SK-N-SH treated with all-trans-retinoic acid at 6 μM for 48 hours (cell line): ENCODE data around the gene SDHAF4.

ENCODE experiments used
- ARNTL ChIP-seq: fragments of 450-650 bp; formaldehyde crosslinking; IDR thresholded peaks from 2 replicates; pipeline ENCODE4 v1.5.0; 2020; ENCODE audit warnings: low read depth, mild to moderate bottlenecking, moderate library complexity, borderline replicate concordance
- BACH2 ChIP-seq: fragments of 250-450 bp; sonication (Bioruptor Pico); IDR thresholded peaks from 2 replicates; pipeline ENCODE4 v1.9.0; 2021; ENCODE audit warnings: mild to moderate bottlenecking, borderline replicate concordance
- ESRRG ChIP-seq: fragments of 250-450 bp; sonication (Bioruptor Pico); IDR thresholded peaks from 2 replicates; pipeline ENCODE4 v1.6.1; 2021; ENCODE audit warnings: mild to moderate bottlenecking
- ISL1 ChIP-seq: fragments of 250-450 bp; sonication (Bioruptor Pico); IDR thresholded peaks from 2 replicates; pipeline ENCODE4 v2.1.2; 2022; ENCODE audit warnings: mild to moderate bottlenecking, moderate library complexity
- OSR1 ChIP-seq: fragments of 250-450 bp; sonication (Bioruptor Pico); IDR thresholded peaks from 2 replicates; pipeline ENCODE4 v1.8.0; 2022; ENCODE audit warnings: moderate library complexity, mild to moderate bottlenecking, inconsistent platforms
- PPARA ChIP-seq: fragments of 250-450 bp; sonication (Bioruptor Pico); IDR thresholded peaks from 2 replicates; pipeline ENCODE4 v1.5.0; 2020; ENCODE audit warnings: mild to moderate bottlenecking, borderline replicate concordance
- SNAI2 ChIP-seq: fragments of 250-450 bp; sonication (Bioruptor Pico); IDR thresholded peaks from 2 replicates; pipeline ENCODE4 v1.5.0; 2020; ENCODE audit warnings: mild to moderate bottlenecking, moderate library complexity
- TCF4 ChIP-seq: fragments of 250-450 bp; sonication (Bioruptor Pico); IDR thresholded peaks from 2 replicates; pipeline ENCODE4 v1.8.0; 2021; ENCODE audit warnings: mild to moderate bottlenecking, moderate library complexity, borderline replicate concordance
- TSHZ2 ChIP-seq: fragments of 250-450 bp; sonication (Bioruptor Pico); IDR thresholded peaks from 2 replicates; pipeline ENCODE4 v1.5.0; 2020; ENCODE audit warnings: mild to moderate bottlenecking, moderate library complexity
- ZFP30 ChIP-seq: fragments of 450-650 bp; formaldehyde crosslinking; IDR thresholded peaks from 2 replicates; pipeline ENCODE4 v1.5.0; 2022; ENCODE audit warnings: mild to moderate bottlenecking, moderate library complexity
- ZNF565 ChIP-seq: fragments of 450-650 bp; formaldehyde crosslinking; conservative IDR thresholded peaks from 2 replicates; pipeline ENCODE4 v1.5.0; 2020; ENCODE audit warnings: low read depth, mild to moderate bottlenecking, moderate library complexity
- ZNF70 ChIP-seq: fragments of 450-650 bp; formaldehyde crosslinking; IDR thresholded peaks from 2 replicates; pipeline ENCODE4 v1.5.0; 2020; ENCODE audit warnings: mild to moderate bottlenecking, moderate library complexity
- TF ChIP-seq, protein P1 (sequence below): fragments of 250-450 bp; sonication (Bioruptor Pico); IDR thresholded peaks from 2 replicates; pipeline ENCODE4 v1.8.0; 2020; ENCODE audit warnings: mild to moderate bottlenecking, moderate library complexity, borderline replicate concordance
- TF ChIP-seq, protein P2 (sequence below): fragments of 250-450 bp; sonication (Bioruptor Pico); IDR thresholded peaks from 2 replicates; pipeline ENCODE4 v1.5.1; 2020; ENCODE audit warnings: low read depth, mild to moderate bottlenecking, moderate library complexity

DNA sequence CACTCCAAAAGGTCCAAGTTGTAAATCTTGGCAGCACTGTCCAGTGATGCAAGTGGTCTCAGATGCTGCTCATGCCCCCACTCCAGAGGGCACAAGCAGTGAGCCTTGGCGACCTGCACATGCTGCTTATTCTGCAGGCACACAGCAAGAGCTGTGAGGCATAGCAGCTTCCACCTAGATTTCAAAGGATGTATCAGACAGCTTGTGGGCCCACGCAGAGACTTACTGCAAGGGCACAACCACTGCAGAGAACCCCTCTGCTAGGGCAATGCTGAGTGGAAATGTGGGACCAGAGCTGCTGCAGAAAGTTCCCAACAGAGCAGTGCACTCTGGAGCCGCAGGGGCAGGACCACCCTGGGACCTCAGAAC is 26.4 kb downstream of the SDHAF4 start:
- TF ChIP-seq TCF4, result no peak
- TF ChIP-seq ZFP30 (CRISPR knock-in tag), result no peak
- no peak for TF ChIP-seq ARNTL
- TF ChIP-seq, protein P1, sequence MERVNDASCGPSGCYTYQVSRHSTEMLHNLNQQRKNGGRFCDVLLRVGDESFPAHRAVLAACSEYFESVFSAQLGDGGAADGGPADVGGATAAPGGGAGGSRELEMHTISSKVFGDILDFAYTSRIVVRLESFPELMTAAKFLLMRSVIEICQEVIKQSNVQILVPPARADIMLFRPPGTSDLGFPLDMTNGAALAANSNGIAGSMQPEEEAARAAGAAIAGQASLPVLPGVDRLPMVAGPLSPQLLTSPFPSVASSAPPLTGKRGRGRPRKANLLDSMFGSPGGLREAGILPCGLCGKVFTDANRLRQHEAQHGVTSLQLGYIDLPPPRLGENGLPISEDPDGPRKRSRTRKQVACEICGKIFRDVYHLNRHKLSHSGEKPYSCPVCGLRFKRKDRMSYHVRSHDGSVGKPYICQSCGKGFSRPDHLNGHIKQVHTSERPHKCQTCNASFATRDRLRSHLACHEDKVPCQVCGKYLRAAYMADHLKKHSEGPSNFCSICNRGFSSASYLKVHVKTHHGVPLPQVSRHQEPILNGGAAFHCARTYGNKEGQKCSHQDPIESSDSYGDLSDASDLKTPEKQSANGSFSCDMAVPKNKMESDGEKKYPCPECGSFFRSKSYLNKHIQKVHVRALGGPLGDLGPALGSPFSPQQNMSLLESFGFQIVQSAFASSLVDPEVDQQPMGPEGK, result no peak
- no peak for TF ChIP-seq ESRRG (CRISPR knock-in tag)
- TF ChIP-seq, protein P2, sequence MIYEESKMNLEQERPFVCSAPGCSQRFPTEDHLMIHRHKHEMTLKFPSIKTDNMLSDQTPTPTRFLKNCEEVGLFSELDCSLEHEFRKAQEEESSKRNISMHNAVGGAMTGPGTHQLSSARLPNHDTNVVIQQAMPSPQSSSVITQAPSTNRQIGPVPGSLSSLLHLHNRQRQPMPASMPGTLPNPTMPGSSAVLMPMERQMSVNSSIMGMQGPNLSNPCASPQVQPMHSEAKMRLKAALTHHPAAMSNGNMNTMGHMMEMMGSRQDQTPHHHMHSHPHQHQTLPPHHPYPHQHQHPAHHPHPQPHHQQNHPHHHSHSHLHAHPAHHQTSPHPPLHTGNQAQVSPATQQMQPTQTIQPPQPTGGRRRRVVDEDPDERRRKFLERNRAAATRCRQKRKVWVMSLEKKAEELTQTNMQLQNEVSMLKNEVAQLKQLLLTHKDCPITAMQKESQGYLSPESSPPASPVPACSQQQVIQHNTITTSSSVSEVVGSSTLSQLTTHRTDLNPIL (CRISPR knock-in tag), result no peak
- no peak for TF ChIP-seq PPARA (CRISPR knock-in tag)
- no peak for TF ChIP-seq TSHZ2
- TF ChIP-seq ISL1 (CRISPR knock-in tag), result no peak
- TF ChIP-seq BACH2 (CRISPR knock-in tag), result no peak
- TF ChIP-seq OSR1 (CRISPR knock-in tag), result no peak
- no peak for TF ChIP-seq ZNF70 (CRISPR knock-in tag)
- no peak for TF ChIP-seq SNAI2 (CRISPR knock-in tag)
- TF ChIP-seq ZNF565 (CRISPR knock-in tag), result no peak
